ENCODE results near the gene FKBP10.

FKBP10 gene

GRCh38 chr17:41870097-41870496, 57.3 kb downstream of the FKBP10 start:
- no peak for DNase-seq (ENCODE audit: low read depth)
- no peak overlapping the region for H3K4me3 ChIP-seq (ENCODE audit: low read depth, low read length)

- no peak overlapping the region for H3K4me3 ChIP-seq (ENCODE audit: low read depth, low read length)
- no peak for DNase-seq (ENCODE audit: low read depth)
Measured at GRCh38 chr17:41870627-41871026, 57.8 kb downstream of the FKBP10 start.

DNA sequence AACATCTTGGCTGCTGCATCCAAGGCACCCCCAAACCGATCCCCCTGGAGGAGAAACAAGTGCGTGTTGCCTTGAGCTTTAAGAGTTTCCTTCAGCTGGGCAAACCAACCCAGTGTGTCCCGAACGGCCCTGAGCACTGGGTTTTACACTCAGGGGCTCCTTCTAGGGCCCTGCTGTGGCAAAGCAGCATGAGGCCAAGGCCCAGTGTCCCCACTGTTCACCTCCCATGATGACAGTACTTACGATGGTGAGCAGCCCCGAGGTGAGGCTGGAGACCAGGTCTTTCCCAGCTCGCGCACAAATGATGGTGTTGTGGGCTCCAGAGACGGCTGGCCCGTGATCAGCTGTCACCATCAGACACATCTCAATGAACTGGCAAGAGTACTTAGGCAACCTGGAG, 59.0 kb downstream of the FKBP10 start:
- H3K4me3 ChIP-seq (ENCODE audit: low read depth, low read length) = no peak overlapping the region
- DNase-seq (ENCODE audit: low read depth) = no peak
